Embryonic facial prominence (tissue), 1 donor: ENCODE measurements around the gene TTC39B.
"Not testable (repeated sequence)": the region's sequence is repeated elsewhere in the genome, so short reads cannot be mapped to it uniquely, and the experiment has no call there.

Experiments
- DNase-seq: peaks from one replicate; pipeline ENCODE4 v3.0.0-alpha.2; 2016; ENCODE audit errors: extremely low spot score

The TTC39B gene

GRCh38 chr9:15306757-15307522 lies at the start of gene TTC39B:
TSS of gene TTC39B (minus strand) at chr9:15307216. CDS start at chr9:15307125, 91 bp downstream.
- peak; percentile 54 for DNase-seq

DNA sequence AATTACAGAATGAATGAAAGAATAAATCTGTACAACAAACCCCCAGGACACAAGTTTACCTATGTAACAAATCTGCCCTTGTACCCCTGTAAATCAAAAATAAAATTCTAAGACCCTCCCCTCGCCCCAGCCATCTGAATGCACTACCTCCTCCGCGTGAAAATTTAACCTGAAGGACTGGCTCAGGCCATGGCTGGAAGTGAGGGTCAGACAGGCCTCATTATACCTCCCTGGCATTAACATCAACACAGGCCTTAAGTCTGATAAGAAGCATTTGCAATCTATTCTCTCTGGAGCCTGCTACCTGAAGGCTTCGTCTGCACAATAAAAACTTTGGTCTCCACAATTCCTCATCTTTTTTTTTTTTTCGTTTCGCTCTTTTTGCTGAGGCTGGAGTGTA lies 48.7 kb upstream of the TTC39B start:
- DNase-seq, result no peak

DNA sequence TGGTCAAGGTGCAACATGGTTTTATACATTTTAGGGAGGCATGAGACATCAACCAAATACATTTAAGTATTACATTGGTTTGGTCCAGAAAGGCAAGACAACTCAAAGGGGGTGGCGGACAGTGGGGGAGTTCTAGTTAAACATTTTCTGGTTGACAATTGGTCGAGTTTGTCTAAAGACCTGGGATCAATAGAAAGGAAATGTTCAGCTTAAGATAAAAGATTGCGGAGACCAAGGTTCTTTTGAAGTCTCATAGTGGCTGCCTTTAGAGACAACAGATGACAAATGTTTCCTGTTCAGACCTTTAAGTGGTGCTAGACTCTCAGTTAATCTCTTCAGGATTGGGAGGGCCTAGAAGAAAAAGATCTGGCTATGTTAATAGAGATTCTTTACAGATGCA lies 47.7 kb upstream of the TTC39B start:
- DNase-seq, result no peak

- DNase-seq, result no peak
These were observed 46.9 kb upstream of the TTC39B start for GRCh38 chr9:15353892-15354291.

GRCh38 chr9:15352306-15352705 lies 45.3 kb upstream of the TTC39B start:
- no peak for DNase-seq

- DNase-seq, result no peak
These were observed 43.1 kb upstream of the TTC39B start for GRCh38 chr9:15349892-15350761.

GRCh38 chr9:15346837-15347236 lies 39.8 kb upstream of the TTC39B start:
- no peak for DNase-seq

GRCh38 chr9:15344191-15344590 lies 37.2 kb upstream of the TTC39B start:
- no peak for DNase-seq

DNA sequence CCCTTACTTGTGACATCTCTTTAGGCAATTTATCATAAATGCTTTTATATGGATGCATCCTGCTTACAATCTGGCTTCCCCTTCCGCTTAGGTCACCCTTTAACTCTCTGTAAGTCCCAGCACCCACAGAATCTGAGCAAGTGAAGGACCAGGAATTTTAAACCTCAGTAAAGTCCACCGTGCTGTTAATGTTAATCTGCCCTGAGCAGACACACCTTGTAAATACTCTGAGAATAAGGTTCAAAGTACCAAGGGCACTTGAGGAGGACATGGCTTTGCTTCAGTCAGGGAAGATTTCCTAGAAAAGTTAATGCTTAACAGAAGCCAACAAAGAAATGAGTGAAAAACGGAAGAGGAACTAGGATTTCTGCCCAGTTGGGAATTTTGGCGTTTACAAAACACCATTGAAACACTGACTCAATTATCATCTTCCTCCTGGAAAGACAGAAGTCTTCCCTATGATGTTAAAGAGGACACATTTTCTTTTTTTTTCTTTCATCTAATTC lies 26.4 kb upstream of the TTC39B start:
- DNase-seq, result no peak

GRCh38 chr9:15332939-15333338 lies 25.9 kb upstream of the TTC39B start:
- no peak for DNase-seq

DNA sequence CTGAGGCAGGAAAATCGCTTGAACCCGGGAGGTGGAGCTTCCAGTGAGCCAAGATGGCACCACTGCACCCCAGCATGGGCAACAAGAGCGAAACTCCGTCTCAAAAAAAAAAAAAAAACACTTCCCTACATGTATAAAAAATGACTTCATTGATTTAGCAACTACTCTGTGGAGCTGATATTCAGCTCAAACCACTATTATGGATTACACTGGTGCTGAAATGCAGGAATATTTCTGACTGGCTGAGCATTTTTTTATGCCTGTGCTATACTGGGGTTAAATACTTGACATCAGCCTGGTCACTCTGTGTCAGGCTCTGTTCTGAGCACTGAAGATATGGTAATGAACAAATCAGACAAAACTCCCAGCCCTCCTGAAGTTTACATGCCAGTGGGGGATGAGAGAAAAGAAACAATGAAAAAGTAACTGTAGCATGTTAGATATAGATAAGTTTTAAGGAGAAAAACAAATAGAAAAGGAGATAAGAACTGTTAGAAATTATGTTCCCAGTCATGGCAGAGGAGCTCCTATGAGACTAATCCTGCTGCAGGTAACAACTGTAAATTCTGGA lies 22.6 kb upstream of the TTC39B start:
- no peak for DNase-seq

DNA sequence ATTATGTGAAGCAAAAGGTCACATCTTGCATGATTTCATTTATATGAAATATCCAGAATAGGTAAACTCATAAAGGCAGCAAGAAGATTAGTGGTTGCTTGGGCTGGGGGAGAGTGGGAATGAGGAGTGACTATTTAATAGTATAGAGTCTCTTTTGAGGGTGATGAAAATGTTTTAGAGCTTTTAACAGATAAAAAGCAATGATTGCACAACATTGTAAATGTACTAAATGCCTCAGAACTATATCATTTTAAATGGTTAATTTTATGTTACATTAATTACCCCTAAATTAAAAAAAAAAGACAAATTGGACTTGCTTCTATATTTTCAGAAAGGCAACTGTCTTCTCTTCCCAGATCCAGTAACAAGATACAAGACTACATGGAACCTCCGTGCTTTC lies 21.9 kb upstream of the TTC39B start:
- no peak for DNase-seq

- DNase-seq, result not testable (repeated sequence)
These were observed 15.7 kb upstream of the TTC39B start for GRCh38 chr9:15322695-15323094.

- DNase-seq, result not testable (repeated sequence)
These were observed 12.6 kb upstream of the TTC39B start for GRCh38 chr9:15319661-15320060.

- DNase-seq, result no peak
These were observed 10.8 kb upstream of the TTC39B start for GRCh38 chr9:15317836-15318235.

DNA sequence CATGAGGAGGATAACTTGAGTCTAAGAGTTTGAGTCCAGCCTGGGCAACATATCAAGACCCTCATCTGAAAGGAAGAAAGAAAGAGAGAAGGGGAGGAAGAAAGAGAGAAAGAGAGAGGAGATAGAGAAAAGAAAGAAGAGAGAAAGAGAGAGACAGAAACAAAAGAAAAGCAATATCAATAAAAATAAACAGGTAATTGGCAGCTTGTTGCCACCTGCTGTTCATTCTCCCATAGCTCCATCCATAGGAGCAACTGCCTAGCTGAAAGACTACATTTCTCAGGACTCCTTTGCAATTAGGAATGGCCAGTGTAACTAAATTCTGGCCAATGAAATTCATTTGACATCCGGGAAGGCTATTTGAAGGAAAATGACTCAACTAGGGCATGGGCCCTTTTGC lies 4.6 kb upstream of the TTC39B start:
- DNase-seq, result no peak

- no peak for DNase-seq
These were observed 3.3 kb upstream of the TTC39B start for GRCh38 chr9:15310107-15310850.

DNA sequence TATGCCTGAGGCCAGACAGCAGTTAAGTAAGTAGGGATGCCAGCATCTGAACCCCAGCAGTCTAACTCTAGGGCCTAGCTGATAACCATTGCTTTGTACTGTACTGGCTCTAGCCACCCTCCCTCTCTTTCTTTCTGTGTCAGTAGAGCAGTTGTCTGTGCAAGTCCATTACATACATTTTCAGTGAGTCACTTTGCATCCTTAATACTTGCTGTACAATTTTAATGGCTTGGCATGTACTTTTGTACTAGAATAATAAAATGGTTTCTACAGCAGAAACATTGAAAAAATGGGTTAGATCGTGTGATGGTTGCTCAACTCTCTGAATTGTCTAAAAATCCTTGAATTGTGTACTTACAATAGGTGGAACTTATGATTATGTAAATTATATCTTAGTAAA lies 1.5 kb upstream of the TTC39B start:
- no peak for DNase-seq

DNA sequence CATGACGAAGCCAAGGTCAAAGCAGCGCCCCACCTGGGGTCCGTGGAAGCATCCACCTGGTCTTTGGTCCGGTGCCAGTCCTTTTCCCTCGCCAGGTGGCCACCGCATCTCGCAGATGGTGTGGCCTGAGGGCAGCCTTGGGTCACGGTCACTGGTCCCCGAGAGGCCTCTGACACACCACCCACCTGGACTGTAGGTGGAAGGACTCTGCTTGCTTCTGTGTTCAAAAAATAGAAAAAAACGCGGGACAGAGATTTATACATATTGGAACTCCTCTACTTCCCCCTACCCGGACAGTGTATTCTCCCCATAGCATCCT lies 466 bp upstream of the TTC39B start:
- no peak for DNase-seq

DNA sequence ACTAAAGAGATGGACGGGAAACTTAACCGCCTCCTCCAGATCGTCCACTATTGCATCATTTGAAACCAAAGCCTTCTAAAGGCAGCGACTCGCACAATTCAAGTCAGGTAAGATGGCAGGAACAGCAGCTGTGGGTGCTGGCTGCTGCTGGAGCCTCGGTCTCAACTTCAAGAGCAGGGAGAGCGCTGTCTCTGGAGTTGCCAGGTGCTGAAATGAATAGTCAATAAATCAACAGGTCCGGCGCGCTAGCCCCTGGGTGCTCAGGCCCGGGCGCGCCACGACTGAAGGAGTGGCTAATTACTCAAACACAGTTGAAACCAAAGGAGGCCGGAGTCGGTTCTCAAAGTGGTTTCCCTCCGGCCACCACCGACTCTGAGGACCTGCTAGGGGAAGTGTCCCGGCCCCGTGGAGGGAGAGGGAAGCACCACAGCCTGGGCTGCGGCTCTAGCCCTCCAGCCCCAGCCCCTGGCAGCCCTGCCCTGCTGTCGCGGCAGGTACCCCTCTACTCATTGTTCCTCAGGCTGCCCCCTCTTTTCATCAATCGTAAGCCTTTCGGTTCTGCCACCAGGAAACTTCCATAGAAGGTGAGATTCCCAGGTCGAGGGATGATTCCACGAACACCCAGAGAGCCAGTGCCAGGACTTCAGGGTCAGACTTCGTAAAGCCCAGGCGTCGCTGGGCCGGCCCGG lies 804 bp downstream of the TTC39B start:
- no peak for DNase-seq

DNA sequence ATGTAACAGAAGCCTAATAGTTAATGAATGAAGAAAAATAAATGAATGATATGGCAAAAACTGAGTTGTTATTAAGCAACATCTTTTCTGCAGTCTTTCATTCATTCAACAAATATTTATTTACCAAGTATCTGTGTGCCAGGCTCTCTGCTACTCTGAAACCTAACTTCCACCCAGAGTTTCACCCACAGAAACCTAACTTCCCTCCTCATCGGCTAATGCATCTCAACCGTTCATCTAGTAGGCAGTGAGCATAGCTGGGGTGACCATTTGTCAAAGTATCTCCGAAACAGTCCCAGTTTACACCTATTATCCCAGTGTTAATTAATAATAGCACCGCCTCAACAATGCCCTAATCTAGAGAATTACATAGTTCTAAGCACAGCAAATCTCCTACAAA lies 1.5 kb downstream of the TTC39B start:
- DNase-seq, result no peak
